K562 (cell line): ENCODE data around the gene VEZF1. TPM values are rescaled to one million over a fixed set of nuclear protein-coding genes. Genes with fewer than 3 reads are reported as not detected.

Source experiments
- ARNT ChIP-seq, 2 experiments: fragments of 450-650 bp; IDR thresholded peaks; 2 replicates each; pipeline ENCODE4 v1.6.1; 2016; ENCODE audit warnings: mild to moderate bottlenecking in 1 of 2
- DACH1 ChIP-seq: fragments of 450-650 bp; IDR thresholded peaks from 2 replicates; pipeline ENCODE4 v1.6.1; 2018; ENCODE audit not compliant: partially characterized antibody
- EZH2 ChIP-seq: IDR thresholded peaks from 2 replicates; pipeline ENCODE4 v1.6.1; 2012; ENCODE audit warnings: low read depth, mild to moderate bottlenecking, inconsistent platforms, low read length, borderline replicate concordance
- MAFG ChIP-seq: fragments of 450-650 bp; conservative IDR thresholded peaks from 2 replicates; pipeline ENCODE4 v1.6.1; 2016; ENCODE audit warnings: missing genetic modification characterization, missing compliant biosample characterization
- MXI1 ChIP-seq: IDR thresholded peaks from 2 replicates; pipeline ENCODE4 v1.6.1; 2011; ENCODE audit warnings: low read depth, mild to moderate bottlenecking, improper control_type of control experiment, low read length
- SAFB2 ChIP-seq: fragments of 200-400 bp; formaldehyde crosslinking; IDR thresholded peaks from 2 replicates; pipeline ENCODE4 v1.6.1; 2018; ENCODE audit warnings: borderline replicate concordance, low read length, low read depth, moderate library complexity; ENCODE audit not compliant: severe bottlenecking
- SIX5 ChIP-seq, 2 experiments: IDR thresholded peaks; 2 replicates each; pipeline ENCODE4 v1.6.1; 2011; ENCODE audit warnings: low read length in 2 of 2, borderline replicate concordance in 1 of 2, low read depth in 1 of 2, mild to moderate bottlenecking in 1 of 2, moderate library complexity in 1 of 2; ENCODE audit not compliant: insufficient read depth in 1 of 2
- SREBF1 ChIP-seq: fragments of 150-350 bp; IDR thresholded peaks from 2 replicates; pipeline ENCODE4 v1.6.1; 2014; ENCODE audit warnings: antibody characterized with exemption, low read depth, low read length, borderline replicate concordance
- TEAD2 ChIP-seq: fragments of 450-650 bp; IDR thresholded peaks from 2 replicates; pipeline ENCODE4 v1.6.1; 2016; ENCODE audit warnings: missing genetic modification characterization, control low read depth, missing compliant biosample characterization
- THRAP3 ChIP-seq: fragments of 450-650 bp; IDR thresholded peaks from 2 replicates; pipeline ENCODE4 v1.6.1; 2016; ENCODE audit warnings: mild to moderate bottlenecking, inconsistent platforms, borderline replicate concordance
- WHSC1 ChIP-seq: IDR thresholded peaks from one replicate; pipeline ENCODE4 v1.6.1; 2012; ENCODE audit warnings: low read length, control low read depth, inconsistent platforms
- ZKSCAN8 ChIP-seq: fragments of 200-800 bp; sonication (Bioruptor generic); IDR thresholded peaks from 2 replicates; pipeline ENCODE4 v1.6.1; 2016; ENCODE audit warnings: missing genetic modification characterization, missing compliant biosample characterization
- ZNF133 ChIP-seq: fragments of 250-450 bp; sonication (Bioruptor Pico); IDR thresholded peaks from 2 replicates; pipeline ENCODE4 v1.4.0; 2020; ENCODE audit warnings: mild to moderate bottlenecking
- ZNF146 ChIP-seq: IDR thresholded peaks from one replicate; pipeline ENCODE4 v1.6.1; 2018; ENCODE audit warnings: missing compliant biosample characterization; ENCODE audit not compliant: unreplicated experiment
- ZNF224 ChIP-seq: sonication (generic); formaldehyde crosslinking; IDR thresholded peaks from 2 replicates; pipeline ENCODE4 v1.8.0; 2022; ENCODE audit warnings: mild to moderate bottlenecking, missing genetic modification reagents
- ZNF274 ChIP-seq: IDR thresholded peaks from 2 replicates; pipeline ENCODE4 v1.6.1; 2011; ENCODE audit warnings: low read depth, mild to moderate bottlenecking, low read length, moderate library complexity, borderline replicate concordance
- ZNF354B ChIP-seq: fragments of 250-450 bp; sonication (Bioruptor Pico); IDR thresholded peaks from 2 replicates; pipeline ENCODE4 v1.4.0; 2020
- ZNF644 ChIP-seq: fragments of 200-800 bp; sonication (Bioruptor generic); IDR thresholded peaks from 2 replicates; pipeline ENCODE4 v1.6.1; 2016; ENCODE audit warnings: low read depth, missing genetic modification characterization, missing compliant biosample characterization
- polyA plus RNA-seq, 8 experiments: library from polyadenylated mRNA; depleted of rRNA in 4 of 8; stranded (reverse) in 5 of 8; unstranded in 3 of 8; fragments of >200 nt; fragmentation: Nextera tagmentation in 2 of 8; fragmentation: Illumina TruSeq in 1 of 8; extraction: Ambion mirVana in 2 of 8; extraction: Trizol in 1 of 8; gene quantifications; 2 replicates each; pipeline versions ENCODE4 v1.2.1 to v1.2.3, GENCODE V29; 2011 to 2014; ENCODE audit warnings: inconsistent platforms in 1 of 8, missing spikeins in 1 of 8
- total RNA-seq, 7 experiments: library from RNA; depleted of rRNA in 6 of 7; stranded (reverse); fragments of >200 nt in 6 of 7; fragmentation: Illumina TruSeq in 2 of 7; extraction: Trizol in 2 of 7; gene quantifications; 2 replicates each; pipeline versions ENCODE4 v1.2.1 to v1.2.3, GENCODE V29; 2011 to 2021; ENCODE audit warnings: low replicate concordance in 1 of 7
- TF ChIP-seq, protein P1 (sequence below): sonication (generic); formaldehyde crosslinking; IDR thresholded peaks from 2 replicates; pipeline ENCODE4 v1.8.0; 2022; ENCODE audit warnings: mild to moderate bottlenecking, missing genetic modification reagents, borderline replicate concordance
- TF ChIP-seq, protein P2 (sequence below): sonication (generic); formaldehyde crosslinking; IDR thresholded peaks from 2 replicates; pipeline ENCODE4 v1.8.1; 2022; ENCODE audit warnings: missing genetic modification reagents
- TF ChIP-seq, protein P3 (sequence below): fragments of 450-650 bp; conservative IDR thresholded peaks from 2 replicates; pipeline ENCODE4 v1.6.1; 2016; ENCODE audit warnings: missing genetic modification characterization, low read depth, mild to moderate bottlenecking, missing compliant biosample characterization, moderate library complexity

Gene VEZF1
- total and polyA plus RNA-seq, 9 of the 15 experiments (the other 6 are each of a cell fraction or from before 2014, with no cell fraction given): 9.5 to 33.4 (median 22.1) TPM

DNA sequence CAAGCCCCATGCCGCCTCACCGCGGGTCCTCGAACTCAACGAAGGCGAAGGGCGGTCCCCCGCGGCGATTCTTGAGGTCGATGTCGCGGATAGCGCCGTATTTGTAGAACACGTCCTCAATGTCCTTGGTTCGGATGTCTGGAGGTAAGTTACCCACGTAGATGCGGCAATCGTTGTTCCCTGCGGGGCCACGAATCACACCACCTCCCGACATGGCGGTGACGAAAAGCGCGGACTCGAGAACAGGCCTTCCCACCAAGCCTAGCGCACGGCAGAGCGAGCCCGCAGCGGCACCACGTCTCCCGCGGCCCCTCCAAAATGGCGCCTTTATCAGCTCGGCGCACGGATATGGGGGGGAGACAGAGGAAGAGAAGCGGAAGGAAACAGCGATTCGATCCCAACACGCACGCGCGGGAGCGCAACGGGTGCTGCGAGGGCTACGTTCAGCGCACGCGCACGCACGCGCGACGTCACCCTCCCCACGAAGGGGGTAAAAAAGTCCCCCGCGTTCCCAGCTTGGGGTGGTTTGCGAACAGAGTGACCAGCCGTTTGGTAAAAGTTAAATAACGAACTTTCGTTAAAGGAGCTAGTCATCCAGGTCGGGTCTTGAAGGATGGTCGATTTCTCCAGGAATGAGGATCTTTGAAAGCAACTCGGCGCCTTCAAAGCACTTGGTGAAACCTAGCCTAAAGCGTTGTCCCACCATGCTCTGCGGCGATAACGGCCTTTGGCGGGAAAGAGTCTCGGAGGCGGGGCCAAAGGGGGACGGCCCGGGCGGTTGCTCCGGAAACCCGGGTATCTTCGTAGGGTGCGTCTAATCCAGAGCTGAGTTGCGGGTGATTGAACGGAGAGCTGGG is 19.1 kb upstream of the VEZF1 start, which contains the start of gene SRSF1 (continued):
- TF ChIP-seq, protein P1, sequence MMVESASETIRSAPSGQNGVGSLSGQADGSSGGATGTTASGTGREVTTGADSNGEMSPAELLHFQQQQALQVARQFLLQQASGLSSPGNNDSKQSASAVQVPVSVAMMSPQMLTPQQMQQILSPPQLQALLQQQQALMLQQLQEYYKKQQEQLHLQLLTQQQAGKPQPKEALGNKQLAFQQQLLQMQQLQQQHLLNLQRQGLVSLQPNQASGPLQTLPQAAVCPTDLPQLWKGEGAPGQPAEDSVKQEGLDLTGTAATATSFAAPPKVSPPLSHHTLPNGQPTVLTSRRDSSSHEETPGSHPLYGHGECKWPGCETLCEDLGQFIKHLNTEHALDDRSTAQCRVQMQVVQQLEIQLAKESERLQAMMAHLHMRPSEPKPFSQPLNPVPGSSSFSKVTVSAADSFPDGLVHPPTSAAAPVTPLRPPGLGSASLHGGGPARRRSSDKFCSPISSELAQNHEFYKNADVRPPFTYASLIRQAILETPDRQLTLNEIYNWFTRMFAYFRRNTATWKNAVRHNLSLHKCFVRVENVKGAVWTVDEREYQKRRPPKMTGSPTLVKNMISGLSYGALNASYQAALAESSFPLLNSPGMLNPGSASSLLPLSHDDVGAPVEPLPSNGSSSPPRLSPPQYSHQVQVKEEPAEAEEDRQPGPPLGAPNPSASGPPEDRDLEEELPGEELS (CRISPR knock-in tag): peak; percentile 63; the same call in 1 of the 2 replicates
- TF ChIP-seq ARNT (IDR thresholded peaks at IDR 0.05) (0 out of 4 replicates have a peak, but pooled peaks of 1 of the 2 experiments have one; percentile 16), WHSC1 (no peak), ZNF274 (no peak), EZH2 (no peak), ZKSCAN8 (CRISPR knock-in tag) (peak; percentile 10; the same call in 1 of the 2 replicates), ZNF146 (CRISPR knock-in tag) (no peak), MXI1 (peak; percentile 17; the same call in 1 of the 2 replicates), SIX5 (IDR thresholded peaks at IDR 0.05; ENCODE audit: borderline replicate concordance in 1 of 2, insufficient read depth in 1 of 2, low read depth in 1 of 2, low read length in 2 of 2) (0 out of 4 replicates have a peak, but pooled peaks of 1 of the 2 experiments have one; percentile 4), ZNF133 (CRISPR knock-in tag) (no peak), ZNF354B (CRISPR knock-in tag) (no peak), DACH1 (no peak), THRAP3 (no peak), MAFG (tag) (no peak), ZNF224 (CRISPR knock-in tag) (no peak), SREBF1 (no peak), ZNF644 (tag) (0 out of 2 replicates have a peak, but pooled peaks have one; percentile 10), TEAD2 (no peak), SAFB2 (no peak)
- TF ChIP-seq, protein P2, sequence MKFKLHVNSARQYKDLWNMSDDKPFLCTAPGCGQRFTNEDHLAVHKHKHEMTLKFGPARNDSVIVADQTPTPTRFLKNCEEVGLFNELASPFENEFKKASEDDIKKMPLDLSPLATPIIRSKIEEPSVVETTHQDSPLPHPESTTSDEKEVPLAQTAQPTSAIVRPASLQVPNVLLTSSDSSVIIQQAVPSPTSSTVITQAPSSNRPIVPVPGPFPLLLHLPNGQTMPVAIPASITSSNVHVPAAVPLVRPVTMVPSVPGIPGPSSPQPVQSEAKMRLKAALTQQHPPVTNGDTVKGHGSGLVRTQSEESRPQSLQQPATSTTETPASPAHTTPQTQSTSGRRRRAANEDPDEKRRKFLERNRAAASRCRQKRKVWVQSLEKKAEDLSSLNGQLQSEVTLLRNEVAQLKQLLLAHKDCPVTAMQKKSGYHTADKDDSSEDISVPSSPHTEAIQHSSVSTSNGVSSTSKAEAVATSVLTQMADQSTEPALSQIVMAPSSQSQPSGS: no peak
- TF ChIP-seq, protein P3, sequence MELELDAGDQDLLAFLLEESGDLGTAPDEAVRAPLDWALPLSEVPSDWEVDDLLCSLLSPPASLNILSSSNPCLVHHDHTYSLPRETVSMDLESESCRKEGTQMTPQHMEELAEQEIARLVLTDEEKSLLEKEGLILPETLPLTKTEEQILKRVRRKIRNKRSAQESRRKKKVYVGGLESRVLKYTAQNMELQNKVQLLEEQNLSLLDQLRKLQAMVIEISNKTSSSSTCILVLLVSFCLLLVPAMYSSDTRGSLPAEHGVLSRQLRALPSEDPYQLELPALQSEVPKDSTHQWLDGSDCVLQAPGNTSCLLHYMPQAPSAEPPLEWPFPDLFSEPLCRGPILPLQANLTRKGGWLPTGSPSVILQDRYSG: no peak; the same call in 1 of the 2 replicates
